Activated naive CD8-positive, alpha-beta T cell treated with anti-CD3 and anti-CD28 coated beads, Interleukin-2, amount 10 ng/mL, durations not matched to agents 7 days and 5 days (primary cell): ENCODE measurements around the gene LBX2. TPM values are rescaled to one million over a fixed set of nuclear protein-coding genes. Genes with fewer than 3 reads are reported as not detected.
"Not testable (repeated sequence)": the region's sequence is repeated elsewhere in the genome, so short reads cannot be mapped to it uniquely, and the experiment has no call there.

Experiments used
- ATAC-seq: fragments of 150-1000 bp; cut with Tn5 transposase; one replicate; pipeline ENCODE4 v1.10.0; 2021; ENCODE audit warnings: low read depth, moderate library complexity
- POLR2A ChIA-PET: fragments of 350-600 bp; sonication (Branson Sonifier 250); formaldehyde crosslinking; loops from one replicate; lab custom pipeline; 2021; ENCODE audit warnings: antibody characterized with exemption; lab: Charles Lee
- DNase-seq: peaks from one replicate; pipeline ENCODE4 v3.0.0; 2021
- H3K27ac Mint-ChIP-seq: one replicate; pipeline ENCODE4 v1.8.0; 2022; ENCODE audit warnings: mild to moderate bottlenecking, mixed read lengths
- H3K27me3 Mint-ChIP-seq: one replicate; pipeline ENCODE4 v1.8.0; 2022; ENCODE audit warnings: mild to moderate bottlenecking, moderate library complexity, mixed read lengths
- H3K36me3 Mint-ChIP-seq: one replicate; pipeline ENCODE4 v1.8.0; 2021; ENCODE audit warnings: mild to moderate bottlenecking, mixed read lengths
- H3K4me1 Mint-ChIP-seq: one replicate; pipeline ENCODE4 v1.8.0; 2021; ENCODE audit warnings: mixed read lengths
- H3K4me3 Mint-ChIP-seq: one replicate; pipeline ENCODE4 v1.8.0; 2022; ENCODE audit warnings: mild to moderate bottlenecking, moderate library complexity, mixed read lengths
- H3K9me3 Mint-ChIP-seq: one replicate; pipeline ENCODE4 v1.8.0; 2021; ENCODE audit warnings: mixed read lengths
- total RNA-seq, 2 experiments: library from RNA; stranded (reverse); gene quantifications; one replicate each; pipeline ENCODE4 v1.2.3, GENCODE V29; 2021

LBX2 gene
- total RNA-seq, 2 experiments from 2014 or later = 1.2 to 1.3 TPM

DNA sequence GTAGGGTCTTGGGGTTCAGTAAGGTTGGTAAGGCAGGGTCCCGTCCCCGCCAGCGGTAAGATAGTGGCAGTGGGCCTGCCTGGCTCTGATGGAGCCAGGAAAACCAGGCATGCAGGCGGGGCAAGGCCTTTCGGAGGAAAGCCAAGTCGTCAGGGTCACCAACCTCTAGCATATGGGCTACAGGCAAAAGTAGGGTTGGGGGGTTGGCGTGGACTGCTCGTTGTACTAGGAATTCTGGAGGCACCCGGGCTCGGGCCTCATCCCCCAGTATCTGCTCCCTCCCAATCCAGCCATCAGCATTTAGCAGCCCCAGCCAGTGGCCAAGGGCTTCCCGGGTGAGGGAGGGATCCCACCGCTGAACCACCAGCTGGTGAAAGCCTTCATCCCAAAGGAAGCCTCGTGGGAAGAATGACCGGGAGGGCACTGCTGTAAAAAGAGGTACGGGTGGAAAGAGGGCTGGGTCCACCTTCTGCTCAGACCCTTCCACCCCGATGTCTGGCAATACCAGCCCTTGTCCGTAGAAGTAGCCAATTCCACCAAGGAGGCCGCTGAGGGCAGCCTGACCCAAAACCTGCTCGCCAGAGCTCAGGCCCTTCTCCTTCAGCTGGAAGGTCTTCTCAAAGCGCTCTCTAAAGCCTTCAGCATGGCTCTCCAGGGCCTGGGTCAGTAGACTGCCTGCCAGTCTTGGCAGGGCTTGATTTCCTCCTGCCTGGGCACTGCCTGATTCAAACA lies 37.2 kb downstream of the LBX2 start:
- H3K4me3 Mint-ChIP-seq = no peak overlapping the region

DNA sequence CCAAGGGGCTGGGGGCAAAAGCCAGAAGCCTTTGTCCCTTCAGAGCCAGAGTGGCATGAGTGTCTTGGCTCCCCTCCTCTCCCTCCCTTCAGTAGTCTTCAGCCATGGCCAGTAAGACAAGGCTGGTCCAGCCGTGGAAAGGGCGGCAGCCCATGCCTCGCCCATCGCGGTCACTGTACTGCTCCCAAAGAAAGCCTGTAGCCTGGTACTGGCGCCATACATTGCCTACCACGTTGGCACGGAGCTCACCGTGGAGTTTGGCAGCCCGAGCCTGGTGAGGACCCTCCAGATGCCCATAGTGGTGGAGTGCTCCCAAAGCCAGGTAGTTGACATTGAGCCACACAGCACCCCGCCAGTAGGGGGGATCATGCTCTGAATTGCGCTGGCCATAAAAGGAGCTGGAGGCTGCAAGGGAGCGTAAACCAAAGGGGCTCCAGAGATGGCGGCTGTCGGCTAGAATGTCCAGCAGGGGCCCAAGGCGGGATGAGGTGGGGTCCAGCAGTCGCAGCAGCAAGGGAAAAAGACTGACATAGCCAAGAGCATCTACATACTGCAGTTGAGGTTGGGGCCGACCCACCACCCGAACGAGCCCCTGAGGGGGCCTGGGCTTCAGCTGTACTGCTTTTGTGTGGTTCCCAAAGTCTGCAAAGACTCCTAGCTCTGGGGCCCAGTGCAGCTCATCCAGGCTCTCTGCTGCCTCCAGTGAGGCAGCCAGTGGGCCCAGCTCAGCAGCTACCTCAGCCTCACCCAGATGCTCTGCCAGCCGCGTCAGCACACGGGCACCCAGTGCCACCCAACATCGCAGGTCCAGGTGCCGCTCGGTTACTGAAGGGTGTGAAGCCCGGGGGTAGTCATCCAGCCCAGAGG lies 38.0 kb downstream of the LBX2 start:
- POLR2A ChIA-PET = interaction anchor here (1.0 to 1.3 kb wide), 3 partner anchors 10 to 73 kb away, joined by 3 to 4 read pairs (median 3); no protein-coding TSS in a partner anchor
- Mint-ChIP-seq H3K4me1 (peaks cover 35% of the 10 kb centered on the region), H3K4me3 (no peak overlapping the region), H3K27ac (no peak overlapping the region), H3K27me3 (no peaks in the 10 kb centered on the region), H3K9me3 (no peaks in the 10 kb centered on the region), H3K36me3 (peaks cover 7% of the 10 kb centered on the region)
- ATAC-seq = no peak
- DNase-seq = no peak

More for the DNA sequence above, 37.2 kb downstream of the LBX2 start:
- POLR2A ChIA-PET = interaction anchor here (1.0 to 1.3 kb wide), 4 partner anchors 9 to 72 kb away, joined by 3 to 4 read pairs (median 4); partner anchors contain the start of gene MRPL53
- Mint-ChIP-seq H3K27ac (no peak overlapping the region), H3K4me1 (peaks cover 27% of the 10 kb centered on the region), H3K36me3 (peaks cover 7% of the 10 kb centered on the region), H3K9me3 (no peaks in the 10 kb centered on the region), H3K27me3 (no peaks in the 10 kb centered on the region)
- ATAC-seq = no peak
- no peak for DNase-seq

DNA sequence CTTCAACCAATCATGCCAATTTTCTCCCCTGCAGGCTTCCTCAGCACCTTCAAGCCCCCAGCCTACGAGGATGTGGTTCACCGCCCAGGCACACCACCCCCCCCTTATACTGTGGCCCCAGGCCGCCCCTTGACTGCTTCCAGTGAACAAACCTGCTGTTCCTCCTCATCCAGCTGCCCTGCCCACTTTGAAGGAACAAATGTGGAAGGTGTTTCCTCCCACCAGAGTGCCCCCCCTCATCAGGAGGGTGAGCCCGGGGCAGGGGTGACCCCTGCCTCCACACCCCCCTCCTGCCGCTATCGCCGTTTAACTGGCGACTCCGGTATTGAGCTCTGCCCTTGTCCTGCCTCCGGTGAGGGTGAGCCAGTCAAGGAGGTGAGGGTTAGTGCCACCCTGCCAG lies 39.2 kb downstream of the LBX2 start:
- H3K4me1 Mint-ChIP-seq = peaks cover 44% of the 10 kb centered on the region

GRCh38 chr2:74459503-74460118 lies 39.8 kb downstream of the LBX2 start:
- not testable (repeated sequence) for H3K9me3 Mint-ChIP-seq, DNase-seq, H3K27me3 Mint-ChIP-seq, H3K36me3 Mint-ChIP-seq, ATAC-seq
- H3K4me1 Mint-ChIP-seq = peaks cover 49% of the 10 kb centered on the region
- peak overlapping the region; percentile 99 for H3K4me3 Mint-ChIP-seq
- peak overlapping the region; percentile 93 for H3K27ac Mint-ChIP-seq
- POLR2A ChIA-PET = interaction anchor here (0.6 to 6.7 kb wide), 9 partner anchors 9 to 716 kb away, joined by 3 to 58 read pairs (median 28); partner anchors contain the start of genes AUP1, C2orf81, CCDC142 and HTRA2

More for the DNA sequence above, 39.2 kb downstream of the LBX2 start:
- H3K4me3 Mint-ChIP-seq = peak overlapping the region; percentile 11
- H3K27ac Mint-ChIP-seq = peak overlapping the region; percentile 42
- POLR2A ChIA-PET = interaction anchor here (0.6 to 6.0 kb wide), 3 partner anchors 22 to 716 kb away, joined by 5 to 39 read pairs (median 28); partner anchors contain the start of genes AUP1, CCDC142, HTRA2 and TTC31
- not testable (repeated sequence) for DNase-seq, H3K36me3 Mint-ChIP-seq, H3K27me3 Mint-ChIP-seq, H3K9me3 Mint-ChIP-seq, ATAC-seq

DNA sequence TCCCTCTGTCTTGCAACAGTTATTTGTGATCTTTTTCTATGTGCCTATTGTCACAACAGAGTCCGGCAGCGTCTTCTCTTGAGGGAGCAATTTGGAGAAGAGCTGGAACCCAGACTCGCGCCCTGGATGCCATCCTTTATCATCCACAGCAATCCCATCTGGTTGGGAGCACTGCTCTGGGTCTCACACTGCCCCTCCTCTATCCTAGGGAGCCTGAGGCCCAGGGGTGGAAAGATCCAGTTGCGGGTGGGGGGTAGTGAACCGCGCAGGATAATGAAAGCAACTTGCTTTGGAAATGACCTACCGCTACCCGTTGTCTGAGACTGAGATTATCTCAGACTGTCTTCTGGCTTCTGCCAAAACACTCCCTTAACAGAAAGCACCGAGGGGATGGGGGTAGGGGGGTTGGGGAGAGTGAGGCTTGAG lies 40.5 kb downstream of the LBX2 start:
- H3K4me3 Mint-ChIP-seq = peak overlapping the region; percentile 99
- peak overlapping the region; percentile 93 for H3K27ac Mint-ChIP-seq
- H3K4me1 Mint-ChIP-seq = peaks cover 49% of the 10 kb centered on the region
- DNase-seq (no peak), ATAC-seq (no peak)
- no peaks in the 10 kb centered on the region for H3K27me3 Mint-ChIP-seq
- peaks cover 8% of the 10 kb centered on the region for H3K36me3 Mint-ChIP-seq
- POLR2A ChIA-PET = interaction anchor here (1.0 to 6.7 kb wide), 15 partner anchors 10 to 722 kb away, joined by 3 to 58 read pairs (median 5); partner anchors contain the start of genes AUP1, C2orf81, CCDC142 and HTRA2
- no peaks in the 10 kb centered on the region for H3K9me3 Mint-ChIP-seq

GRCh38 chr2:74458132-74458937 lies 41.1 kb downstream of the LBX2 start, which contains the start of gene WBP1:
TSS of gene WBP1 (plus strand) at chr2:74458438. CDS start at chr2:74458603, 165 bp downstream.
- peak; percentile 89 for ATAC-seq

GRCh38 chr2:74457549-74458131 lies 41.8 kb downstream of the LBX2 start:
- DNase-seq (peak; percentile 90), ATAC-seq (peak; percentile 38)
- H3K4me3 Mint-ChIP-seq = peak overlapping the region; percentile 99
- H3K36me3 Mint-ChIP-seq = peaks cover 5% of the 10 kb centered on the region
- no peaks in the 10 kb centered on the region for H3K9me3 Mint-ChIP-seq
- peak overlapping the region; percentile 93 for H3K27ac Mint-ChIP-seq
- POLR2A ChIA-PET = interaction anchor here (0.5 to 6.7 kb wide), 16 partner anchors 10 to 721 kb away, joined by 3 to 58 read pairs (median 5); partner anchors contain the start of genes AUP1, C2orf81, CCDC142 and HTRA2
- no peaks in the 10 kb centered on the region for H3K27me3 Mint-ChIP-seq
- H3K4me1 Mint-ChIP-seq = peaks cover 49% of the 10 kb centered on the region

More at GRCh38 chr2:74458132-74458937, 41.1 kb downstream of the LBX2 start, which contains the start of gene WBP1:
- no peaks in the 10 kb centered on the region for H3K9me3 Mint-ChIP-seq
- peak; percentile 93 for DNase-seq
- H3K27me3 Mint-ChIP-seq = no peaks in the 10 kb centered on the region
- peak within 1 kb of the TSS; percentile 93 for H3K27ac Mint-ChIP-seq
- H3K4me3 Mint-ChIP-seq = peak within 1 kb of the TSS; percentile 99
- H3K36me3 Mint-ChIP-seq = peaks cover 8% of the 10 kb centered on the region
- peaks cover 48% of the 10 kb centered on the region for H3K4me1 Mint-ChIP-seq
- POLR2A ChIA-PET = interaction anchor here (0.5 to 6.7 kb wide), 17 partner anchors 10 to 721 kb away, joined by 3 to 58 read pairs (median 5); partner anchors contain the start of genes AUP1, C2orf81, CCDC142 and HTRA2

- Mint-ChIP-seq H3K4me1 (peaks cover 52% of the 10 kb centered on the region), H3K4me3 (peak overlapping the region; percentile 99), H3K9me3 (no peaks in the 10 kb centered on the region), H3K27me3 (no peaks in the 10 kb centered on the region), H3K27ac (peak overlapping the region; percentile 93), H3K36me3 (peaks cover 3% of the 10 kb centered on the region)
- ATAC-seq = no peak
- no peak for DNase-seq
- POLR2A ChIA-PET = interaction anchor here (0.7 to 6.7 kb wide), 9 partner anchors 11 to 73 kb away, joined by 3 to 58 read pairs (median 28); partner anchors contain the start of genes AUP1, C2orf81, CCDC142 and HTRA2
Observed at GRCh38 chr2:74457129-74457548, 42.3 kb downstream of the LBX2 start.

DNA sequence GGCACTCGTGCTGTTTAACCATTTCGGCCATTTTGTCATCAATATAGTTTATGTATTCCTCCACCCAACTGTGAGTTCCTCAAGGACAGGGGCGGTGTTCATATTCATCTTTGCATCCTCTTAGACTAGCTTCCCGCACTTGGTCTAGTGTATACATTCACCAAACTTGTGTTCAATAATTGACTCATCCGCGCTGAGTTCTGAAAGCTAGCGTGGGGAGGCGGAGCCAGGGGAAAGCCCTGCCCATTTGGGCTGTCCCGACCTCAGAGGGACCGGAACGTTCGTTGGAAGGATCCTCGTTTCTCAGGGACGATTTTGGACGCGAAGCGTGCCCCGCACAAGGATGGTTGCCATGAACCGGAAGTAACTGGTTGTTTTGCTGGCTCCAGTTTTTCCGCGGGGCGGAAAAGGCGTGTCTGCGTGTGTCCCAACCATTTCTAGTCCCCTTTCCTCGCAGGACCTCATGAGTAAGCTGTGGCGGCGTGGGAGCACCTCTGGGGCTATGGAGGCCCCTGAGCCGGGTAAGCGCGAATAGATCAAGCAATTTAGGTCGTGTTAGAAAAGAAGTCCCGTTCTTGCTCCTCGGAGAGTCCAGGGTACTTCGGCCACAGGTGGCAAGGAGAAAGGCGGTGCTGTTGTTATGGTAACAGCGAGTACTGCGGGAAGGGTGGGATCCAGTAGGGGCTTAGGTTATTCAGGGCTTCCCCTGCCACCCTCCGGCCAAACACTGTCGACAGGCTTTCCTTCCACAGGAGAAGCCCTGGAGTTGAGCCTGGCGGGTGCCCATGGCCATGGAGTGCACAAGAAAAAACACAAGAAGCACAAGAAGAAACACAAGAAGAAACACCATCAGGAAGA lies 44.5 kb downstream of the LBX2 start, which contains the start of gene INO80B:
Gene INO80B (plus strand): TSS at position 434 of the 858 bp plus-strand sequence. CDS start 30 bp downstream, at position 464.
- Mint-ChIP-seq H3K9me3 (no peaks in the 10 kb centered on the region), H3K4me3 (peak within 1 kb of the TSS; percentile 99), H3K4me1 (peaks cover 47% of the 10 kb centered on the region), H3K27me3 (no peaks in the 10 kb centered on the region), H3K36me3 (peaks cover 2% of the 10 kb centered on the region), H3K27ac (peak within 1 kb of the TSS; percentile 95)
- POLR2A ChIA-PET = interaction anchor here (1.3 to 6.7 kb wide), 11 partner anchors 10 to 277 kb away, joined by 3 to 58 read pairs (median 5); partner anchors contain the start of genes AUP1, C2orf81, CCDC142 and HTRA2
- peak; percentile 96 for DNase-seq
- ATAC-seq = peak; percentile 31

GRCh38 chr2:74450570-74451190 lies 48.7 kb downstream of the LBX2 start:
- H3K27me3 Mint-ChIP-seq = peaks cover 12% of the 10 kb centered on the region
- H3K36me3 Mint-ChIP-seq = peaks cover 2% of the 10 kb centered on the region
- no peak overlapping the region for H3K4me3 Mint-ChIP-seq
- H3K4me1 Mint-ChIP-seq = peaks cover 25% of the 10 kb centered on the region
- DNase-seq = no peak
- H3K27ac Mint-ChIP-seq = no peak overlapping the region
- no peaks in the 10 kb centered on the region for H3K9me3 Mint-ChIP-seq
- POLR2A ChIA-PET = interaction anchor here (1.5 kb wide), 1 partner anchor 28 kb away, joined by 10 read pairs; no protein-coding TSS in a partner anchor
- no peak for ATAC-seq
